Central memory CD8-positive, alpha-beta T cell (primary cell): ENCODE data around the gene GRIK1.

Experiments used
- ATAC-seq: fragments of 150-1000 bp; cut with Tn5 transposase; replicated peaks from 2 replicates; pipeline ENCODE4 v1.10.0; 2022; ENCODE audit warnings: mild to moderate bottlenecking, moderate FRiP score, moderate number of reproducible peaks; ENCODE audit not compliant: poor library complexity, severe bottlenecking; ENCODE audit errors: extremely low read depth
- DNase-seq, 2 donors: peaks; one replicate each; pipeline ENCODE4 v3.0.0; 2021; ENCODE audit warnings: low spot score in 2 of 2
- H3K27ac Mint-ChIP-seq: one replicate; pipeline ENCODE4 v1.8.0; 2022; ENCODE audit warnings: low read depth, mild to moderate bottlenecking, moderate library complexity, mixed read lengths
- H3K27me3 Mint-ChIP-seq: one replicate; pipeline ENCODE4 v1.8.0; 2022; ENCODE audit warnings: mixed read lengths
- H3K36me3 Mint-ChIP-seq: one replicate; pipeline ENCODE4 v1.8.0; 2022; ENCODE audit warnings: mild to moderate bottlenecking, moderate library complexity, mixed read lengths; ENCODE audit not compliant: insufficient read depth
- H3K4me1 Mint-ChIP-seq: one replicate; pipeline ENCODE4 v1.8.0; 2022; ENCODE audit warnings: mixed read lengths
- H3K4me3 Mint-ChIP-seq: one replicate; pipeline ENCODE4 v1.8.0; 2022; ENCODE audit warnings: mild to moderate bottlenecking, moderate library complexity, mixed read lengths
- H3K9me3 Mint-ChIP-seq: one replicate; pipeline ENCODE4 v1.8.0; 2022; ENCODE audit warnings: mixed read lengths

Gene GRIK1

GRCh38 chr21:29664615-29665014 lies 275.2 kb downstream of the GRIK1 start:
- no peak for DNase-seq
- Mint-ChIP-seq H3K4me1 (no peaks in the 10 kb centered on the region), H3K36me3 (no peaks in the 10 kb centered on the region), H3K4me3 (no peak overlapping the region), H3K9me3 (peaks cover 5% of the 10 kb centered on the region), H3K27me3 (no peaks in the 10 kb centered on the region), H3K27ac (no peak overlapping the region)
- no peak for ATAC-seq

- H3K4me1 Mint-ChIP-seq, result no peaks in the 10 kb centered on the region
- ATAC-seq (no peak), DNase-seq (no peak)
- no peak overlapping the region for H3K4me3 Mint-ChIP-seq
- no peaks in the 10 kb centered on the region for H3K27me3 Mint-ChIP-seq
- peaks cover 5% of the 10 kb centered on the region for H3K9me3 Mint-ChIP-seq
- no peaks in the 10 kb centered on the region for H3K36me3 Mint-ChIP-seq
- H3K27ac Mint-ChIP-seq, result no peak overlapping the region
These were observed 277.9 kb downstream of the GRIK1 start for GRCh38 chr21:29661672-29662442.

GRCh38 chr21:29660047-29660720 lies 279.6 kb downstream of the GRIK1 start:
- Mint-ChIP-seq H3K27me3 (no peaks in the 10 kb centered on the region), H3K36me3 (no peaks in the 10 kb centered on the region), H3K4me3 (no peak overlapping the region), H3K4me1 (no peaks in the 10 kb centered on the region), H3K27ac (no peak overlapping the region), H3K9me3 (peaks cover 11% of the 10 kb centered on the region)
- ATAC-seq, result no peak
- no peak for DNase-seq

- no peak overlapping the region for H3K27ac Mint-ChIP-seq
- peaks cover 11% of the 10 kb centered on the region for H3K9me3 Mint-ChIP-seq
- H3K36me3 Mint-ChIP-seq, result no peaks in the 10 kb centered on the region
- no peak overlapping the region for H3K4me3 Mint-ChIP-seq
- ATAC-seq (no peak), DNase-seq (no peak)
- H3K4me1 Mint-ChIP-seq, result no peaks in the 10 kb centered on the region
- H3K27me3 Mint-ChIP-seq, result no peaks in the 10 kb centered on the region
These were observed 280.9 kb downstream of the GRIK1 start for GRCh38 chr21:29658934-29659203.

GRCh38 chr21:29658177-29658933 lies 281.4 kb downstream of the GRIK1 start:
- Mint-ChIP-seq H3K4me1 (no peaks in the 10 kb centered on the region), H3K4me3 (no peak overlapping the region), H3K36me3 (no peaks in the 10 kb centered on the region), H3K27me3 (no peaks in the 10 kb centered on the region), H3K27ac (no peak overlapping the region), H3K9me3 (peaks cover 11% of the 10 kb centered on the region)
- no peak for ATAC-seq
- no peak for DNase-seq

GRCh38 chr21:29657240-29657989 lies 282.4 kb downstream of the GRIK1 start:
- H3K36me3 Mint-ChIP-seq, result no peaks in the 10 kb centered on the region
- DNase-seq (no peak), ATAC-seq (no peak)
- H3K9me3 Mint-ChIP-seq, result peaks cover 11% of the 10 kb centered on the region
- H3K27ac Mint-ChIP-seq, result no peak overlapping the region
- H3K4me1 Mint-ChIP-seq, result no peaks in the 10 kb centered on the region
- H3K27me3 Mint-ChIP-seq, result no peaks in the 10 kb centered on the region
- H3K4me3 Mint-ChIP-seq, result no peak overlapping the region

- Mint-ChIP-seq H3K27ac (no peak overlapping the region), H3K27me3 (no peaks in the 10 kb centered on the region), H3K36me3 (no peaks in the 10 kb centered on the region), H3K4me3 (no peak overlapping the region), H3K4me1 (no peaks in the 10 kb centered on the region), H3K9me3 (peaks cover 11% of the 10 kb centered on the region)
- DNase-seq (no peak), ATAC-seq (no peak)
These were observed 283.1 kb downstream of the GRIK1 start for GRCh38 chr21:29656504-29657239.

GRCh38 chr21:29655577-29655976 lies 284.2 kb downstream of the GRIK1 start:
- Mint-ChIP-seq H3K4me1 (no peaks in the 10 kb centered on the region), H3K36me3 (no peaks in the 10 kb centered on the region), H3K27me3 (no peaks in the 10 kb centered on the region), H3K27ac (no peak overlapping the region), H3K4me3 (no peak overlapping the region), H3K9me3 (peaks cover 11% of the 10 kb centered on the region)
- no peak for DNase-seq
- no peak for ATAC-seq

GRCh38 chr21:29654855-29655254 lies 284.9 kb downstream of the GRIK1 start:
- no peak for ATAC-seq
- H3K36me3 Mint-ChIP-seq, result no peaks in the 10 kb centered on the region

GRCh38 chr21:29654203-29654602 lies 285.6 kb downstream of the GRIK1 start:
- peaks cover 12% of the 10 kb centered on the region for H3K9me3 Mint-ChIP-seq
- DNase-seq (no peak), ATAC-seq (no peak)
- no peak overlapping the region for H3K27ac Mint-ChIP-seq
- no peaks in the 10 kb centered on the region for H3K36me3 Mint-ChIP-seq
- H3K4me1 Mint-ChIP-seq, result no peaks in the 10 kb centered on the region
- H3K27me3 Mint-ChIP-seq, result no peaks in the 10 kb centered on the region
- no peak overlapping the region for H3K4me3 Mint-ChIP-seq

More at GRCh38 chr21:29654855-29655254, 284.9 kb downstream of the GRIK1 start:
- DNase-seq, result no peak
- Mint-ChIP-seq H3K4me1 (no peaks in the 10 kb centered on the region), H3K27me3 (no peaks in the 10 kb centered on the region), H3K27ac (no peak overlapping the region), H3K9me3 (peaks cover 6% of the 10 kb centered on the region), H3K4me3 (no peak overlapping the region)

- Mint-ChIP-seq H3K36me3 (no peaks in the 10 kb centered on the region), H3K27ac (no peak overlapping the region), H3K9me3 (peaks cover 9% of the 10 kb centered on the region), H3K4me3 (no peak overlapping the region), H3K27me3 (no peaks in the 10 kb centered on the region), H3K4me1 (no peaks in the 10 kb centered on the region)
- ATAC-seq (no peak), DNase-seq (no peak)
These were observed 289.2 kb downstream of the GRIK1 start for GRCh38 chr21:29650523-29651022.

- DNase-seq (no peak), ATAC-seq (no peak)
- no peaks in the 10 kb centered on the region for H3K36me3 Mint-ChIP-seq
- no peaks in the 10 kb centered on the region for H3K4me1 Mint-ChIP-seq
- peaks cover 6% of the 10 kb centered on the region for H3K9me3 Mint-ChIP-seq
- no peak overlapping the region for H3K4me3 Mint-ChIP-seq
- H3K27ac Mint-ChIP-seq, result no peak overlapping the region
- H3K27me3 Mint-ChIP-seq, result no peaks in the 10 kb centered on the region
These were observed 290.4 kb downstream of the GRIK1 start for GRCh38 chr21:29649406-29649814.
